Astrocyte (in vitro differentiated cells and primary cell): Measurements from ENCODE around the gene PDGFC. TPM values are rescaled to one million over a fixed set of nuclear protein-coding genes. Genes with fewer than 3 reads are reported as not detected.

Source experiments
- DNase-seq: peaks from one replicate; pipeline ENCODE4 v3.0.0-alpha.2; 2010; ENCODE audit warnings: low read depth
- FAIRE-seq: peaks from 2 replicates; lab custom pipeline; 2011; peaks lifted over from hg19 to GRCh38; lab: Jason Lieb, UNC
- H2AFZ ChIP-seq: 2 replicates; pipeline ENCODE4 v1.6.0; 2012; ENCODE audit warnings: low read depth, low read length, inconsistent platforms
- H3K27ac ChIP-seq: 2 replicates; pipeline ENCODE4 v1.5.1; 2011; ENCODE audit warnings: low read depth, low read length, inconsistent platforms
- H3K27me3 ChIP-seq: 2 replicates; pipeline ENCODE4 v1.6.0; 2011; ENCODE audit warnings: low read length, inconsistent platforms; ENCODE audit not compliant: insufficient read depth
- H3K36me3 ChIP-seq: 2 replicates; pipeline ENCODE4 v1.5.1; 2011; ENCODE audit warnings: low read length, inconsistent platforms; ENCODE audit not compliant: insufficient read depth
- H3K4me1 ChIP-seq: 2 replicates; pipeline ENCODE4 v1.5.1; 2011; ENCODE audit warnings: low read length, inconsistent platforms; ENCODE audit not compliant: insufficient read depth
- H3K4me2 ChIP-seq: 2 replicates; pipeline ENCODE4 v1.6.0; 2012; ENCODE audit warnings: low read length, inconsistent platforms
- H3K4me3 ChIP-seq: 2 replicates; pipeline ENCODE4 v1.5.1; 2011; ENCODE audit warnings: low read depth, mild to moderate bottlenecking, low read length, inconsistent platforms; ENCODE audit not compliant: insufficient read depth
- H3K79me2 ChIP-seq: 2 replicates; pipeline ENCODE4 v1.6.0; 2012; ENCODE audit warnings: mild to moderate bottlenecking, low read length, inconsistent platforms; ENCODE audit not compliant: insufficient read depth
- H3K9ac ChIP-seq: 2 replicates; pipeline ENCODE4 v1.6.0; 2012; ENCODE audit warnings: mild to moderate bottlenecking, low read length, inconsistent platforms
- H3K9me3 ChIP-seq: 2 replicates; pipeline ENCODE4 v1.5.1; 2012; ENCODE audit warnings: low read depth, mild to moderate bottlenecking, low read length, inconsistent platforms; ENCODE audit not compliant: insufficient read depth
- H4K20me1 ChIP-seq: 2 replicates; pipeline ENCODE4 v1.6.0; 2012; ENCODE audit warnings: low read length, inconsistent platforms; ENCODE audit not compliant: insufficient read depth
- H3K27ac Mint-ChIP-seq: one replicate; pipeline ENCODE4 v1.8.0; 2021; ENCODE audit warnings: mild to moderate bottlenecking, mixed read lengths; ENCODE audit not compliant: unreplicated experiment
- H3K27me3 Mint-ChIP-seq: one replicate; pipeline ENCODE4 v1.8.0; 2021; ENCODE audit warnings: low read depth, mixed read lengths; ENCODE audit not compliant: unreplicated experiment
- H3K36me3 Mint-ChIP-seq: one replicate; pipeline ENCODE4 v1.8.0; 2021; ENCODE audit warnings: low read depth, mixed read lengths; ENCODE audit not compliant: unreplicated experiment
- H3K4me1 Mint-ChIP-seq: one replicate; pipeline ENCODE4 v1.8.0; 2021; ENCODE audit warnings: low read depth, mixed read lengths; ENCODE audit not compliant: unreplicated experiment
- H3K4me3 Mint-ChIP-seq: one replicate; pipeline ENCODE4 v1.8.0; 2021; ENCODE audit warnings: mild to moderate bottlenecking, moderate library complexity, mixed read lengths; ENCODE audit not compliant: unreplicated experiment
- H3K9me3 Mint-ChIP-seq: one replicate; pipeline ENCODE4 v1.8.0; 2021; ENCODE audit warnings: mild to moderate bottlenecking, mixed read lengths; ENCODE audit not compliant: unreplicated experiment
- EZH2 ChIP-seq: IDR thresholded peaks from 2 replicates; pipeline ENCODE4 v1.6.1; 2012; ENCODE audit warnings: mild to moderate bottlenecking, low read length, inconsistent platforms; ENCODE audit not compliant: insufficient read depth
- total RNA-seq: library from RNA; stranded (reverse); gene quantifications from 2 replicates; pipeline ENCODE4 v1.2.1, GENCODE V29; 2021
- TF ChIP-seq, protein P1 (sequence below): IDR thresholded peaks from 2 replicates; pipeline ENCODE4 v1.5.1; 2011; ENCODE audit warnings: low read depth, mild to moderate bottlenecking, inconsistent platforms, low read length, moderate library complexity; ENCODE audit not compliant: insufficient read depth

PDGFC gene
- total RNA-seq, 1 donor from 2014 or later, result 167 TPM

DNA sequence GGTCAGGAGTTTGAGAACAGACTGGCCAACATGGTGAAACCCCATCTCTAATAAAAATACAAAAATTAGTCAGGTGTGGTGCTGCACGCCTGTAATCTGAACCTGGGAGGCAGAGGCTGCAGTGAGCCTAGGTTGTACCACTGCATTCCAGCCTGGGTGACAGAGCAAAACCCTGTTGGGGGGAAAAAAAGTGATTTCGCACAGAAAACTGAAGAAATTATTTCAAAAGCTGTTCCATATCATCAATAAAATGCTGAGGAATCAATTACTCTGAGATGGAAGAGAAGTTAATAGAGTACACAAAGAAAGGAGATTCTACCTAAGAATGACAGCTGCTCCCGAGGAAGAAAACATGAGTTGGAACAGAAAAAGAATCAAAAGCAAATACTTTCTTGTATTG is 95.9 kb downstream of the PDGFC start:
- peaks cover 27% of the 10 kb centered on the region for H3K4me1 Mint-ChIP-seq
- H3K36me3 ChIP-seq, result no peaks in the 10 kb centered on the region
- H2AFZ ChIP-seq, result no peak overlapping the region
- H3K79me2 ChIP-seq, result peaks cover 90% of the 10 kb centered on the region
- H3K4me3 ChIP-seq, result no peak overlapping the region
- no peak overlapping the region for H3K4me3 Mint-ChIP-seq
- no peaks in the 10 kb centered on the region for H3K27me3 ChIP-seq
- H4K20me1 ChIP-seq, result peaks cover 57% of the 10 kb centered on the region
- no peak overlapping the region for H3K9ac ChIP-seq
- H3K4me2 ChIP-seq, result no peak overlapping the region
- H3K4me1 ChIP-seq, result no peaks in the 10 kb centered on the region
- H3K27ac ChIP-seq, result no peak overlapping the region
- no peaks in the 10 kb centered on the region for H3K27me3 Mint-ChIP-seq
- no peak for DNase-seq
- H3K9me3 ChIP-seq, result no peaks in the 10 kb centered on the region
- TF ChIP-seq, protein P1, sequence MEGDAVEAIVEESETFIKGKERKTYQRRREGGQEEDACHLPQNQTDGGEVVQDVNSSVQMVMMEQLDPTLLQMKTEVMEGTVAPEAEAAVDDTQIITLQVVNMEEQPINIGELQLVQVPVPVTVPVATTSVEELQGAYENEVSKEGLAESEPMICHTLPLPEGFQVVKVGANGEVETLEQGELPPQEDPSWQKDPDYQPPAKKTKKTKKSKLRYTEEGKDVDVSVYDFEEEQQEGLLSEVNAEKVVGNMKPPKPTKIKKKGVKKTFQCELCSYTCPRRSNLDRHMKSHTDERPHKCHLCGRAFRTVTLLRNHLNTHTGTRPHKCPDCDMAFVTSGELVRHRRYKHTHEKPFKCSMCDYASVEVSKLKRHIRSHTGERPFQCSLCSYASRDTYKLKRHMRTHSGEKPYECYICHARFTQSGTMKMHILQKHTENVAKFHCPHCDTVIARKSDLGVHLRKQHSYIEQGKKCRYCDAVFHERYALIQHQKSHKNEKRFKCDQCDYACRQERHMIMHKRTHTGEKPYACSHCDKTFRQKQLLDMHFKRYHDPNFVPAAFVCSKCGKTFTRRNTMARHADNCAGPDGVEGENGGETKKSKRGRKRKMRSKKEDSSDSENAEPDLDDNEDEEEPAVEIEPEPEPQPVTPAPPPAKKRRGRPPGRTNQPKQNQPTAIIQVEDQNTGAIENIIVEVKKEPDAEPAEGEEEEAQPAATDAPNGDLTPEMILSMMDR, result no peak
- no peak for TF ChIP-seq EZH2
- peaks cover 2% of the 10 kb centered on the region for H3K9me3 Mint-ChIP-seq
- H3K27ac Mint-ChIP-seq, result no peak overlapping the region
- peaks cover 8% of the 10 kb centered on the region for H3K36me3 Mint-ChIP-seq
- no peak for FAIRE-seq

DNA sequence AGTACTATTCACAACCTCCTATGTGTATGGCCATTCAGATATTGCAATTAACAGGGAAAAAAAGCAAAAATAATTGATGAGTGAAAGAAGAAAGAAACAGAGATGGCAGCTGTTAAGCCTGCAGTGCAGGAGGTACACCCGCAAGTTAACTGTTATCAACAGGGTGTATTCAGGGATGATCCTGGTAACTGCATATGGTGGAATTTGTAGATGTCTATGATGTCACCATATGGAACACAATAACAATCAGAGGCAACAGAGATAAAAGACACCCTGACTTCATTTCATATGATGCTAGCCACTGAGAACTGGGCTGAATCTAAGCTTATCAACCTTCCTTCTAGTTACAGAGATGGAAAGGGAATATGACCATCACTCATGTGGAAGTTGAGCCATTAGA is 96.5 kb downstream of the PDGFC start:
- Histone ChIP-seq H3K9me3 (no peaks in the 10 kb centered on the region), H3K4me3 (no peak overlapping the region), H4K20me1 (peaks cover 57% of the 10 kb centered on the region), H3K4me1 (no peaks in the 10 kb centered on the region), H3K27ac (no peak overlapping the region), H3K4me2 (no peak overlapping the region), H3K79me2 (peaks cover 90% of the 10 kb centered on the region), H3K9ac (no peak overlapping the region), H2AFZ (no peak overlapping the region), H3K27me3 (no peaks in the 10 kb centered on the region), H3K36me3 (no peaks in the 10 kb centered on the region)
- Mint-ChIP-seq H3K27ac (no peak overlapping the region), H3K4me1 (peaks cover 30% of the 10 kb centered on the region), H3K36me3 (peaks cover 6% of the 10 kb centered on the region), H3K4me3 (no peak overlapping the region), H3K9me3 (peaks cover 2% of the 10 kb centered on the region), H3K27me3 (no peaks in the 10 kb centered on the region)
- DNase-seq, result no peak
- TF ChIP-seq, protein P1, result no peak
- TF ChIP-seq EZH2, result no peak
- FAIRE-seq, result no peak

DNA sequence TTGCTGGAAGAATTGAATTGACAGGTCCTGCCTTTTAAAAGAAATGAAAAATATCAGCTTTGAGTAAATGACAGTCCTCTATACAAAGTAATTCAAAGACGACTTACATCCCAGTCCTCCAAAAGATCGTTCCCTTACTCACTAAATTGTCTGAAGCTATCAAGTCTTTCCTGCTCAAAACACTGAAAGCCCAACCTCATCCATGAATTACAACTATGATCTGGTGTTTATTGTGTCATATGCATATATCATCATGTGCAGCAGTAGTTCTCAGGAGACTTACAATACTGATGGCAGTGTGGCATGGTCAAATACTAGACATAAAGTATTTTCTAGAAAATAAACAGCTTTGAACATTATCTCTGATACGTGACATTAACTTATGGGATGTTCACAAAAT is 97.8 kb downstream of the PDGFC start:
- peaks cover 52% of the 10 kb centered on the region for H4K20me1 ChIP-seq
- no peak for TF ChIP-seq EZH2
- TF ChIP-seq, protein P1, result no peak
- no peak overlapping the region for H3K27ac Mint-ChIP-seq

More for the DNA sequence above, 97.8 kb downstream of the PDGFC start:
- H2AFZ ChIP-seq, result no peak overlapping the region
- no peak overlapping the region for H3K9ac ChIP-seq
- H3K4me2 ChIP-seq, result no peak overlapping the region
- FAIRE-seq (peak; percentile 60), DNase-seq (no peak)
- H3K36me3 Mint-ChIP-seq, result peaks cover under 1% of the 10 kb centered on the region
- no peak overlapping the region for H3K4me3 Mint-ChIP-seq
- peaks cover 24% of the 10 kb centered on the region for H3K4me1 Mint-ChIP-seq
- no peaks in the 10 kb centered on the region for H3K4me1 ChIP-seq
- H3K36me3 ChIP-seq, result no peaks in the 10 kb centered on the region
- H3K27ac ChIP-seq, result no peak overlapping the region
- peaks cover 92% of the 10 kb centered on the region for H3K79me2 ChIP-seq
- H3K9me3 Mint-ChIP-seq, result no peaks in the 10 kb centered on the region
- no peaks in the 10 kb centered on the region for H3K27me3 ChIP-seq
- H3K27me3 Mint-ChIP-seq, result no peaks in the 10 kb centered on the region
- no peak overlapping the region for H3K4me3 ChIP-seq
- H3K9me3 ChIP-seq, result no peaks in the 10 kb centered on the region
